Karpas-422 (cell line): ENCODE results near the gene ECHDC3. TPM values are rescaled to one million over a fixed set of nuclear protein-coding genes. Genes with fewer than 3 reads are reported as not detected.

Experiments
- DNase-seq: peaks from one replicate; pipeline ENCODE4 v3.0.0-alpha.2; 2015
- H2AFZ ChIP-seq: fragments of 200-600 bp; sonication (generic); 2 replicates; pipeline ENCODE4 v1.6.1; 2014; ENCODE audit warnings: antibody characterized with exemption, low read length, mixed read lengths
- H3K27ac ChIP-seq: fragments of 200-600 bp; sonication (generic); 2 replicates; pipeline ENCODE4 v1.5.1; 2014; ENCODE audit warnings: mild to moderate bottlenecking, low read length, moderate library complexity
- H3K27me3 ChIP-seq: fragments of 200-600 bp; sonication (generic); 2 replicates; pipeline ENCODE4 v1.6.1; 2014; ENCODE audit warnings: low read length, mixed read lengths
- H3K36me3 ChIP-seq: fragments of 200-600 bp; sonication (generic); 2 replicates; pipeline ENCODE4 v1.6.1; 2014; ENCODE audit warnings: low read length, mixed read lengths; ENCODE audit not compliant: insufficient read depth
- H3K4me1 ChIP-seq: fragments of 200-600 bp; sonication (generic); 2 replicates; pipeline ENCODE4 v1.6.1; 2014; ENCODE audit warnings: mild to moderate bottlenecking, low read length, mixed read lengths
- H3K4me2 ChIP-seq: fragments of 200-600 bp; sonication (generic); 2 replicates; pipeline ENCODE4 v1.6.1; 2014; ENCODE audit warnings: low read length, low read depth, mild to moderate bottlenecking; ENCODE audit not compliant: poor library complexity, severe bottlenecking
- H3K4me3 ChIP-seq: fragments of 200-600 bp; sonication (generic); 2 replicates; pipeline ENCODE4 v1.5.1; 2014; ENCODE audit warnings: mild to moderate bottlenecking, antibody characterized with exemption, low read length, mixed read lengths
- H3K79me2 ChIP-seq: fragments of 200-600 bp; sonication (generic); 2 replicates; pipeline ENCODE4 v1.6.1; 2014; ENCODE audit warnings: mild to moderate bottlenecking, low read length, mixed read lengths
- H3K9ac ChIP-seq: fragments of 200-600 bp; sonication (generic); 2 replicates; pipeline ENCODE4 v1.6.0; 2014; ENCODE audit warnings: low read length
- H3K9me2 ChIP-seq: fragments of 200-600 bp; sonication (generic), shearing (Covaris generic); replicated peaks from 2 replicates; pipeline ENCODE4 v1.6.0; 2014; ENCODE audit warnings: mild to moderate bottlenecking, low read length, moderate library complexity; ENCODE audit not compliant: insufficient read depth
- H3K9me3 ChIP-seq: fragments of 300-700, 200-600 bp; sonication (generic); 2 replicates; pipeline ENCODE4 v1.6.1; 2014; ENCODE audit warnings: low read length, mixed read lengths
- H4K20me1 ChIP-seq: fragments of 200-600 bp; sonication (generic); 2 replicates; pipeline ENCODE4 v1.6.1; 2014; ENCODE audit warnings: mild to moderate bottlenecking, antibody characterized with exemption, low read length, low read depth; ENCODE audit not compliant: insufficient read depth
- total RNA-seq: library from RNA; depleted of rRNA; stranded (reverse); fragments of >200 nt; shearing (Covaris generic); gene quantifications from 2 replicates; pipeline ENCODE4 v1.2.3, GENCODE V29; 2014; ENCODE audit warnings: low replicate concordance

ECHDC3 gene
- total RNA-seq, 1 experiment from 2014 or later: not detected

- H4K20me1 ChIP-seq: no peaks in the 10 kb centered on the region
- H3K9me3 ChIP-seq: no peaks in the 10 kb centered on the region
- H3K4me1 ChIP-seq: no peaks in the 10 kb centered on the region
- no peaks in the 10 kb centered on the region for H3K36me3 ChIP-seq
- H3K4me2 ChIP-seq: no peak overlapping the region
- H3K27ac ChIP-seq: no peak overlapping the region
- no peak overlapping the region for H3K9ac ChIP-seq
- no peak overlapping the region for H2AFZ ChIP-seq
- no peak for DNase-seq
- no peaks in the 10 kb centered on the region for H3K9me2 ChIP-seq
- H3K79me2 ChIP-seq: no peaks in the 10 kb centered on the region
- no peaks in the 10 kb centered on the region for H3K27me3 ChIP-seq
- no peak overlapping the region for H3K4me3 ChIP-seq
Observed at GRCh38 chr10:11789306-11789705, 47.1 kb downstream of the ECHDC3 start.

- H3K9me3 ChIP-seq: no peaks in the 10 kb centered on the region
- DNase-seq: no peak
- no peak overlapping the region for H3K4me2 ChIP-seq
- H3K9ac ChIP-seq: no peak overlapping the region
- H3K4me3 ChIP-seq: no peak overlapping the region
- no peaks in the 10 kb centered on the region for H3K9me2 ChIP-seq
- H3K36me3 ChIP-seq: no peaks in the 10 kb centered on the region
- H3K27me3 ChIP-seq: no peaks in the 10 kb centered on the region
- H2AFZ ChIP-seq: no peak overlapping the region
- H3K4me1 ChIP-seq: no peaks in the 10 kb centered on the region
- no peaks in the 10 kb centered on the region for H4K20me1 ChIP-seq
- no peaks in the 10 kb centered on the region for H3K79me2 ChIP-seq
- no peak overlapping the region for H3K27ac ChIP-seq
Observed at GRCh38 chr10:11789956-11790355, 47.8 kb downstream of the ECHDC3 start.

- DNase-seq: no peak
- Histone ChIP-seq H3K36me3 (no peaks in the 10 kb centered on the region), H3K4me3 (no peak overlapping the region), H3K79me2 (no peaks in the 10 kb centered on the region), H3K4me1 (peaks cover 4% of the 10 kb centered on the region), H3K9me3 (no peaks in the 10 kb centered on the region), H3K4me2 (no peak overlapping the region), H3K9ac (no peak overlapping the region), H3K9me2 (no peaks in the 10 kb centered on the region), H4K20me1 (no peaks in the 10 kb centered on the region), H3K27me3 (no peaks in the 10 kb centered on the region), H3K27ac (no peak overlapping the region), H2AFZ (no peak overlapping the region)
Observed at GRCh38 chr10:11793762-11794479, 51.7 kb downstream of the ECHDC3 start.

- no peaks in the 10 kb centered on the region for H3K27me3 ChIP-seq
- no peaks in the 10 kb centered on the region for H3K79me2 ChIP-seq
- H4K20me1 ChIP-seq: no peaks in the 10 kb centered on the region
- H3K4me1 ChIP-seq: peaks cover 8% of the 10 kb centered on the region
- no peak overlapping the region for H3K9ac ChIP-seq
- no peak overlapping the region for H3K4me3 ChIP-seq
- DNase-seq: no peak
- no peak overlapping the region for H2AFZ ChIP-seq
- H3K27ac ChIP-seq: no peak overlapping the region
- H3K9me3 ChIP-seq: no peaks in the 10 kb centered on the region
- no peak overlapping the region for H3K4me2 ChIP-seq
- H3K36me3 ChIP-seq: no peaks in the 10 kb centered on the region
- no peaks in the 10 kb centered on the region for H3K9me2 ChIP-seq
Observed at GRCh38 chr10:11794566-11794965, 52.4 kb downstream of the ECHDC3 start.

- H4K20me1 ChIP-seq: no peaks in the 10 kb centered on the region
- no peaks in the 10 kb centered on the region for H3K36me3 ChIP-seq
- no peak for DNase-seq
- no peak overlapping the region for H3K4me3 ChIP-seq
- no peak overlapping the region for H3K9ac ChIP-seq
- H3K9me3 ChIP-seq: no peaks in the 10 kb centered on the region
- H3K4me1 ChIP-seq: peaks cover 8% of the 10 kb centered on the region
- no peaks in the 10 kb centered on the region for H3K9me2 ChIP-seq
- H2AFZ ChIP-seq: no peak overlapping the region
- no peaks in the 10 kb centered on the region for H3K27me3 ChIP-seq
- no peak overlapping the region for H3K27ac ChIP-seq
- H3K4me2 ChIP-seq: no peak overlapping the region
- H3K79me2 ChIP-seq: no peaks in the 10 kb centered on the region
Observed at GRCh38 chr10:11795101-11795920, 53.1 kb downstream of the ECHDC3 start.

GRCh38 chr10:11796474-11796873, 54.3 kb downstream of the ECHDC3 start:
- DNase-seq: no peak
- Histone ChIP-seq H3K79me2 (no peaks in the 10 kb centered on the region), H2AFZ (no peak overlapping the region), H3K9me2 (no peaks in the 10 kb centered on the region), H3K4me1 (peaks cover 8% of the 10 kb centered on the region), H3K4me2 (no peak overlapping the region), H3K27me3 (no peaks in the 10 kb centered on the region), H3K36me3 (no peaks in the 10 kb centered on the region), H3K4me3 (no peak overlapping the region), H3K9ac (no peak overlapping the region), H3K27ac (no peak overlapping the region), H4K20me1 (no peaks in the 10 kb centered on the region), H3K9me3 (no peaks in the 10 kb centered on the region)

GRCh38 chr10:11797281-11797680, 55.1 kb downstream of the ECHDC3 start:
- H3K27me3 ChIP-seq: no peaks in the 10 kb centered on the region
- no peak overlapping the region for H2AFZ ChIP-seq
- no peak for DNase-seq
- no peak overlapping the region for H3K27ac ChIP-seq
- no peak overlapping the region for H3K4me2 ChIP-seq
- no peaks in the 10 kb centered on the region for H3K9me2 ChIP-seq
- no peaks in the 10 kb centered on the region for H3K9me3 ChIP-seq
- peaks cover 8% of the 10 kb centered on the region for H3K4me1 ChIP-seq
- H4K20me1 ChIP-seq: no peaks in the 10 kb centered on the region
- H3K9ac ChIP-seq: no peak overlapping the region
- no peak overlapping the region for H3K4me3 ChIP-seq
- H3K79me2 ChIP-seq: no peaks in the 10 kb centered on the region
- H3K36me3 ChIP-seq: no peaks in the 10 kb centered on the region

GRCh38 chr10:11797847-11798633, 55.9 kb downstream of the ECHDC3 start:
- peaks cover 8% of the 10 kb centered on the region for H3K4me1 ChIP-seq
- H3K27me3 ChIP-seq: no peaks in the 10 kb centered on the region
- no peak for DNase-seq
- H3K27ac ChIP-seq: no peak overlapping the region
- H3K9me3 ChIP-seq: no peaks in the 10 kb centered on the region
- H4K20me1 ChIP-seq: no peaks in the 10 kb centered on the region
- no peak overlapping the region for H3K4me2 ChIP-seq
- no peak overlapping the region for H3K9ac ChIP-seq
- no peak overlapping the region for H3K4me3 ChIP-seq
- no peaks in the 10 kb centered on the region for H3K9me2 ChIP-seq
- H2AFZ ChIP-seq: no peak overlapping the region
- H3K79me2 ChIP-seq: no peaks in the 10 kb centered on the region
- no peaks in the 10 kb centered on the region for H3K36me3 ChIP-seq
